HUDEP-2 (cell line): Measurements from ENCODE around the gene SFRP5.

Source experiments
- DNase-seq, 76 experiments: peaks; one replicate each; lab custom pipeline; 2025; ENCODE audit not compliant: unreplicated experiment in 76 of 76; lab: John Stamatoyannopoulos, UW

SFRP5 gene

GRCh38 chr10:97788552-97789442, 17.0 kb upstream of the SFRP5 start:
- peak in 75 of 76 experiments; percentile 42 to 96 (median 82) for DNase-seq

GRCh38 chr10:97785731-97786130, 13.9 kb upstream of the SFRP5 start:
- DNase-seq = no peak

- DNase-seq = no peak
Observed at GRCh38 chr10:97785231-97785630, 13.4 kb upstream of the SFRP5 start.

- no peak for DNase-seq
Observed at GRCh38 chr10:97784200-97784810, 12.5 kb upstream of the SFRP5 start.

- peak in 19 of 76 experiments; percentile 8 to 51 (median 21) for DNase-seq
Observed at GRCh38 chr10:97782455-97783228, 10.8 kb upstream of the SFRP5 start.

GRCh38 chr10:97781618-97782331, 10.0 kb upstream of the SFRP5 start:
- DNase-seq = peak in 2 of 76 experiments; percentile 12 to 18

- no peak for DNase-seq
Observed at GRCh38 chr10:97780841-97781617, 9.2 kb upstream of the SFRP5 start.

GRCh38 chr10:97779975-97780374, 8.2 kb upstream of the SFRP5 start:
- DNase-seq = no peak

- no peak for DNase-seq
Observed at GRCh38 chr10:97779492-97779891, 7.7 kb upstream of the SFRP5 start.

GRCh38 chr10:97778452-97779302, 6.9 kb upstream of the SFRP5 start:
- no peak for DNase-seq

- no peak for DNase-seq
Observed at GRCh38 chr10:97777143-97777542, 5.3 kb upstream of the SFRP5 start.

- no peak for DNase-seq
Observed at GRCh38 chr10:97774811-97775294, 3.1 kb upstream of the SFRP5 start.

GRCh38 chr10:97773096-97773495, 1.3 kb upstream of the SFRP5 start:
- no peak for DNase-seq

- DNase-seq = peak in 16 of 76 experiments; percentile 8 to 60 (median 20)
Observed at GRCh38 chr10:97771055-97771891, 526 bp downstream of the SFRP5 start.

GRCh38 chr10:97770255-97770654, 1.5 kb downstream of the SFRP5 start:
- DNase-seq = no peak

GRCh38 chr10:97768322-97769315, 3.2 kb downstream of the SFRP5 start:
- DNase-seq = no peak
